ENCODE measurements around the gene FOXP3. TPM values are rescaled to one million over a fixed set of nuclear protein-coding genes. Genes with fewer than 3 reads are reported as not detected.

The FOXP3 gene
- polyA plus RNA-seq, 1 of the 3 experiments (the other 2 are of a cell fraction) = 0.12 TPM

DNA sequence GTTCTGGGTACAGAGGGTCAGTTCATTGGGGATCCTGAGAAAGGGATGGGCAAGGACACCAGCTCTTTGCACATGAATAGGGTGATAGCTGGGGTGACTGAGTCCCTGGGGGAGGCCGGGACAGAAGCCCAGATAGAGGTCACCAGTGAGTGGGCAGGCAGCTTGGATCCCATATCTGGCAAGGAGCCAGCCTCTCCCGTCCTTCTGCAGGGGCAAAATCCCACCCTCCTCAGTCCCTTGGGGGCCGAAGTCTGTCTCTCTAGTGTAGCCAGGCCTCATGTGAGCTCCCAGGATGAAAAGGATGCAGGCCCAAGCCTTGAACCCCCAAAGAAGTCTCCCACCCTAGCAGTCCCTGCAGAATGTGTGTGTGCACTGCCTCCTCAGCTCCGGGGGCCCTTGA, 22.1 kb upstream of the FOXP3 start:
- H3K4me2 ChIP-seq = no peak overlapping the region
- CTCF ChIA-PET = interaction anchor here (2.2 kb wide), 1 partner anchor 468 kb away, joined by 6 read pairs; no protein-coding TSS in a partner anchor
- POLR2A ChIA-PET = no interaction called here
- no peaks in the 10 kb centered on the region for H3K79me2 ChIP-seq (ENCODE audit: insufficient read depth)
- no peaks in the 10 kb centered on the region for H3K9me3 ChIP-seq
- no peak overlapping the region for H3K4me3 ChIP-seq (ENCODE audit: low read depth in 2 of 2, low read length in 1 of 2)
- DNase-seq = no peak
- H3K9me2 ChIP-seq = no peaks in the 10 kb centered on the region
- no peak overlapping the region for H3K27ac ChIP-seq (ENCODE audit: low read depth in 2 of 2, low read length in 1 of 2)
- H3K27me3 ChIP-seq (ENCODE audit: insufficient read depth) = peaks cover 8% of the 10 kb centered on the region; the same call in 1 of the 2 replicates
- H2AFZ ChIP-seq (ENCODE audit: low read depth) = no peak overlapping the region
- whole genome bisulfite sequencing (ENCODE audit: low lambda C conversion rate) = 81% methylated on average over 3 of the region's 4 CpGs
- no peaks in the 10 kb centered on the region for H3K36me3 ChIP-seq (replicated peaks in 1 of 2; ENCODE audit: control insufficient read depth in 1 of 2, insufficient read depth in 2 of 2, low read length in 1 of 2)
- H3K9ac ChIP-seq = no peak overlapping the region
- TF ChIP-seq RFX5 (IDR thresholded peaks at IDR 0.05; ENCODE audit: low read length) (no peak), FOXM1 (IDR thresholded peaks at IDR 0.05; ENCODE audit: low read depth) (no peak), RAD21 (IDR thresholded peaks at IDR 0.05; ENCODE audit: low read length) (no peak), TAF1 (IDR thresholded peaks at IDR 0.05; ENCODE audit: borderline replicate concordance, low read depth, low read length) (no peak), JUND (IDR thresholded peaks at IDR 0.05) (no peak), CHD2 (IDR thresholded peaks at IDR 0.05; ENCODE audit: low read length, partially characterized antibody) (no peak), NFIC (IDR thresholded peaks at IDR 0.05; ENCODE audit: borderline replicate concordance) (no peak), POLR2AphosphoS5 (IDR thresholded peaks at IDR 0.05; ENCODE audit: low read depth, low read length) (no peak), GABPA (IDR thresholded peaks at IDR 0.05; ENCODE audit: low read depth) (no peak), RXRA (IDR thresholded peaks at IDR 0.05; ENCODE audit: borderline replicate concordance, low read depth) (no peak), MXI1 (IDR thresholded peaks at IDR 0.05; ENCODE audit: low read depth, low read length) (no peak), GATA2 (CRISPR knock-in tag; IDR thresholded peaks at IDR 0.05) (no peak), SMC3 (IDR thresholded peaks at IDR 0.05; ENCODE audit: low read depth, low read length) (no peak), EP300 (IDR thresholded peaks at IDR 0.05; ENCODE audit: borderline replicate concordance in 1 of 2, low read depth in 1 of 2, low read length in 1 of 2) (no peak)
- TF ChIP-seq, protein P1, sequence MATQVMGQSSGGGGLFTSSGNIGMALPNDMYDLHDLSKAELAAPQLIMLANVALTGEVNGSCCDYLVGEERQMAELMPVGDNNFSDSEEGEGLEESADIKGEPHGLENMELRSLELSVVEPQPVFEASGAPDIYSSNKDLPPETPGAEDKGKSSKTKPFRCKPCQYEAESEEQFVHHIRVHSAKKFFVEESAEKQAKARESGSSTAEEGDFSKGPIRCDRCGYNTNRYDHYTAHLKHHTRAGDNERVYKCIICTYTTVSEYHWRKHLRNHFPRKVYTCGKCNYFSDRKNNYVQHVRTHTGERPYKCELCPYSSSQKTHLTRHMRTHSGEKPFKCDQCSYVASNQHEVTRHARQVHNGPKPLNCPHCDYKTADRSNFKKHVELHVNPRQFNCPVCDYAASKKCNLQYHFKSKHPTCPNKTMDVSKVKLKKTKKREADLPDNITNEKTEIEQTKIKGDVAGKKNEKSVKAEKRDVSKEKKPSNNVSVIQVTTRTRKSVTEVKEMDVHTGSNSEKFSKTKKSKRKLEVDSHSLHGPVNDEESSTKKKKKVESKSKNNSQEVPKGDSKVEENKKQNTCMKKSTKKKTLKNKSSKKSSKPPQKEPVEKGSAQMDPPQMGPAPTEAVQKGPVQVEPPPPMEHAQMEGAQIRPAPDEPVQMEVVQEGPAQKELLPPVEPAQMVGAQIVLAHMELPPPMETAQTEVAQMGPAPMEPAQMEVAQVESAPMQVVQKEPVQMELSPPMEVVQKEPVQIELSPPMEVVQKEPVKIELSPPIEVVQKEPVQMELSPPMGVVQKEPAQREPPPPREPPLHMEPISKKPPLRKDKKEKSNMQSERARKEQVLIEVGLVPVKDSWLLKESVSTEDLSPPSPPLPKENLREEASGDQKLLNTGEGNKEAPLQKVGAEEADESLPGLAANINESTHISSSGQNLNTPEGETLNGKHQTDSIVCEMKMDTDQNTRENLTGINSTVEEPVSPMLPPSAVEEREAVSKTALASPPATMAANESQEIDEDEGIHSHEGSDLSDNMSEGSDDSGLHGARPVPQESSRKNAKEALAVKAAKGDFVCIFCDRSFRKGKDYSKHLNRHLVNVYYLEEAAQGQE (IDR thresholded peaks at IDR 0.05; ENCODE audit: low read depth, low read length) = no peak
- TF ChIP-seq, protein P2, sequence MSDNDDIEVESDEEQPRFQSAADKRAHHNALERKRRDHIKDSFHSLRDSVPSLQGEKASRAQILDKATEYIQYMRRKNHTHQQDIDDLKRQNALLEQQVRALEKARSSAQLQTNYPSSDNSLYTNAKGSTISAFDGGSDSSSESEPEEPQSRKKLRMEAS (IDR thresholded peaks at IDR 0.05; ENCODE audit: low read depth) = no peak
- TF ChIP-seq, protein P3, sequence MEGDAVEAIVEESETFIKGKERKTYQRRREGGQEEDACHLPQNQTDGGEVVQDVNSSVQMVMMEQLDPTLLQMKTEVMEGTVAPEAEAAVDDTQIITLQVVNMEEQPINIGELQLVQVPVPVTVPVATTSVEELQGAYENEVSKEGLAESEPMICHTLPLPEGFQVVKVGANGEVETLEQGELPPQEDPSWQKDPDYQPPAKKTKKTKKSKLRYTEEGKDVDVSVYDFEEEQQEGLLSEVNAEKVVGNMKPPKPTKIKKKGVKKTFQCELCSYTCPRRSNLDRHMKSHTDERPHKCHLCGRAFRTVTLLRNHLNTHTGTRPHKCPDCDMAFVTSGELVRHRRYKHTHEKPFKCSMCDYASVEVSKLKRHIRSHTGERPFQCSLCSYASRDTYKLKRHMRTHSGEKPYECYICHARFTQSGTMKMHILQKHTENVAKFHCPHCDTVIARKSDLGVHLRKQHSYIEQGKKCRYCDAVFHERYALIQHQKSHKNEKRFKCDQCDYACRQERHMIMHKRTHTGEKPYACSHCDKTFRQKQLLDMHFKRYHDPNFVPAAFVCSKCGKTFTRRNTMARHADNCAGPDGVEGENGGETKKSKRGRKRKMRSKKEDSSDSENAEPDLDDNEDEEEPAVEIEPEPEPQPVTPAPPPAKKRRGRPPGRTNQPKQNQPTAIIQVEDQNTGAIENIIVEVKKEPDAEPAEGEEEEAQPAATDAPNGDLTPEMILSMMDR (IDR thresholded peaks at IDR 0.05) = no peak
- no peaks in the 10 kb centered on the region; a peak in 1 of 4 replicates for H3K4me1 ChIP-seq (ENCODE audit: control insufficient read depth in 1 of 2, insufficient read depth in 2 of 2, low read depth in 1 of 2, low read length in 1 of 2)
- no peaks in the 10 kb centered on the region for H4K20me1 ChIP-seq (ENCODE audit: insufficient read depth)
- no peaks in the 10 kb centered on the region for H3F3A ChIP-seq (replicated peaks; ENCODE audit: insufficient read depth)

Data from SK-N-SH (cell line).